SK-N-SH treated with all-trans-retinoic acid at 6 μM for 48 hours (cell line): Measurements from ENCODE around the gene TMEM53.

Experiments
- BACH2 ChIP-seq: fragments of 250-450 bp; sonication (Bioruptor Pico); IDR thresholded peaks from 2 replicates; pipeline ENCODE4 v1.9.0; 2021; ENCODE audit warnings: mild to moderate bottlenecking, borderline replicate concordance
- GLIS3 ChIP-seq: fragments of 250-450 bp; sonication (Bioruptor Pico); IDR thresholded peaks from 2 replicates; pipeline ENCODE4 v1.5.0; 2020; ENCODE audit warnings: mild to moderate bottlenecking, moderate library complexity
- OSR1 ChIP-seq: fragments of 250-450 bp; sonication (Bioruptor Pico); IDR thresholded peaks from 2 replicates; pipeline ENCODE4 v1.8.0; 2022; ENCODE audit warnings: moderate library complexity, mild to moderate bottlenecking, inconsistent platforms
- RARB ChIP-seq: fragments of 250-450 bp; sonication (Bioruptor Pico); IDR thresholded peaks from 2 replicates; pipeline ENCODE4 v1.8.0; 2021; ENCODE audit warnings: mild to moderate bottlenecking, moderate library complexity
- TCF4 ChIP-seq: fragments of 250-450 bp; sonication (Bioruptor Pico); IDR thresholded peaks from 2 replicates; pipeline ENCODE4 v1.8.0; 2021; ENCODE audit warnings: mild to moderate bottlenecking, moderate library complexity, borderline replicate concordance
- TOX ChIP-seq: fragments of 250-450 bp; sonication (Bioruptor Pico); IDR thresholded peaks from 2 replicates; pipeline ENCODE4 v1.8.0; 2021; ENCODE audit warnings: mild to moderate bottlenecking, moderate library complexity, borderline replicate concordance
- ZFP30 ChIP-seq: fragments of 450-650 bp; formaldehyde crosslinking; IDR thresholded peaks from 2 replicates; pipeline ENCODE4 v1.5.0; 2022; ENCODE audit warnings: mild to moderate bottlenecking, moderate library complexity
- TF ChIP-seq, protein P1 (sequence below): fragments of 250-450 bp; sonication (Bioruptor Pico); IDR thresholded peaks from 2 replicates; pipeline ENCODE4 v1.5.0; 2020; ENCODE audit warnings: mild to moderate bottlenecking, moderate library complexity
- TF ChIP-seq, protein P2 (sequence below): fragments of 250-450 bp; sonication (Bioruptor Pico); IDR thresholded peaks from 2 replicates; pipeline ENCODE4 v1.8.0; 2020; ENCODE audit warnings: mild to moderate bottlenecking, moderate library complexity, borderline replicate concordance
- TF ChIP-seq, protein P3 (sequence below): fragments of 250-450 bp; sonication (Bioruptor Pico); IDR thresholded peaks from 2 replicates; pipeline ENCODE4 v1.5.1; 2021; ENCODE audit warnings: mild to moderate bottlenecking, moderate library complexity
- TF ChIP-seq, protein P4 (sequence below): fragments of 250-450 bp; sonication (Bioruptor Pico); IDR thresholded peaks from 2 replicates; pipeline ENCODE4 v1.5.1; 2020; ENCODE audit warnings: low read depth, mild to moderate bottlenecking, moderate library complexity

DNA sequence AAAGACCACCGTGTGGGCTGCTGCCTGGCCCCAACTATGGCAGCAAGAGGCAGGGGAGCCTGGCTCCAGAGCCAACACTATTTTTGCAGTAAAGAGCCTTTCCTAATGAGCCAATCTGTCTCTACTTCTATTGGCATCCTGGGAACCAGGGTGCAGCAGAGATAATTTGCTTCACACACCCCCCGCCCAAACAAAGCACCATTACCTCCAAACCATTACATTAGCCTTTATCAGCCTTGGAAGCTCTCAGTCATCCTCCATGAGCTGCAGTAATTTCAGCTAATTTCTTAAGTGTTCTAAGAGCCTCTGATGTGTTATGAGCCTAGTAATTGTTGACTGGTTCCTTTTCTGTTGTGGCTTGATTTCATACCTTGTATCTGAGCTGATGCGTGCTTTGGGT is 21.8 kb upstream of the TMEM53 start:
- TF ChIP-seq RARB (no peak), GLIS3 (no peak), TCF4 (CRISPR knock-in tag) (no peak), OSR1 (CRISPR knock-in tag) (no peak), ZFP30 (CRISPR knock-in tag) (no peak), BACH2 (no peak), TOX (no peak)
- TF ChIP-seq, protein P1, sequence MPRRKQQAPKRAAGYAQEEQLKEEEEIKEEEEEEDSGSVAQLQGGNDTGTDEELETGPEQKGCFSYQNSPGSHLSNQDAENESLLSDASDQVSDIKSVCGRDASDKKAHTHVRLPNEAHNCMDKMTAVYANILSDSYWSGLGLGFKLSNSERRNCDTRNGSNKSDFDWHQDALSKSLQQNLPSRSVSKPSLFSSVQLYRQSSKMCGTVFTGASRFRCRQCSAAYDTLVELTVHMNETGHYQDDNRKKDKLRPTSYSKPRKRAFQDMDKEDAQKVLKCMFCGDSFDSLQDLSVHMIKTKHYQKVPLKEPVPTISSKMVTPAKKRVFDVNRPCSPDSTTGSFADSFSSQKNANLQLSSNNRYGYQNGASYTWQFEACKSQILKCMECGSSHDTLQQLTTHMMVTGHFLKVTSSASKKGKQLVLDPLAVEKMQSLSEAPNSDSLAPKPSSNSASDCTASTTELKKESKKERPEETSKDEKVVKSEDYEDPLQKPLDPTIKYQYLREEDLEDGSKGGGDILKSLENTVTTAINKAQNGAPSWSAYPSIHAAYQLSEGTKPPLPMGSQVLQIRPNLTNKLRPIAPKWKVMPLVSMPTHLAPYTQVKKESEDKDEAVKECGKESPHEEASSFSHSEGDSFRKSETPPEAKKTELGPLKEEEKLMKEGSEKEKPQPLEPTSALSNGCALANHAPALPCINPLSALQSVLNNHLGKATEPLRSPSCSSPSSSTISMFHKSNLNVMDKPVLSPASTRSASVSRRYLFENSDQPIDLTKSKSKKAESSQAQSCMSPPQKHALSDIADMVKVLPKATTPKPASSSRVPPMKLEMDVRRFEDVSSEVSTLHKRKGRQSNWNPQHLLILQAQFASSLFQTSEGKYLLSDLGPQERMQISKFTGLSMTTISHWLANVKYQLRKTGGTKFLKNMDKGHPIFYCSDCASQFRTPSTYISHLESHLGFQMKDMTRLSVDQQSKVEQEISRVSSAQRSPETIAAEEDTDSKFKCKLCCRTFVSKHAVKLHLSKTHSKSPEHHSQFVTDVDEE, result no peak
- TF ChIP-seq, protein P2, sequence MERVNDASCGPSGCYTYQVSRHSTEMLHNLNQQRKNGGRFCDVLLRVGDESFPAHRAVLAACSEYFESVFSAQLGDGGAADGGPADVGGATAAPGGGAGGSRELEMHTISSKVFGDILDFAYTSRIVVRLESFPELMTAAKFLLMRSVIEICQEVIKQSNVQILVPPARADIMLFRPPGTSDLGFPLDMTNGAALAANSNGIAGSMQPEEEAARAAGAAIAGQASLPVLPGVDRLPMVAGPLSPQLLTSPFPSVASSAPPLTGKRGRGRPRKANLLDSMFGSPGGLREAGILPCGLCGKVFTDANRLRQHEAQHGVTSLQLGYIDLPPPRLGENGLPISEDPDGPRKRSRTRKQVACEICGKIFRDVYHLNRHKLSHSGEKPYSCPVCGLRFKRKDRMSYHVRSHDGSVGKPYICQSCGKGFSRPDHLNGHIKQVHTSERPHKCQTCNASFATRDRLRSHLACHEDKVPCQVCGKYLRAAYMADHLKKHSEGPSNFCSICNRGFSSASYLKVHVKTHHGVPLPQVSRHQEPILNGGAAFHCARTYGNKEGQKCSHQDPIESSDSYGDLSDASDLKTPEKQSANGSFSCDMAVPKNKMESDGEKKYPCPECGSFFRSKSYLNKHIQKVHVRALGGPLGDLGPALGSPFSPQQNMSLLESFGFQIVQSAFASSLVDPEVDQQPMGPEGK (CRISPR knock-in tag), result no peak
- TF ChIP-seq, protein P3, sequence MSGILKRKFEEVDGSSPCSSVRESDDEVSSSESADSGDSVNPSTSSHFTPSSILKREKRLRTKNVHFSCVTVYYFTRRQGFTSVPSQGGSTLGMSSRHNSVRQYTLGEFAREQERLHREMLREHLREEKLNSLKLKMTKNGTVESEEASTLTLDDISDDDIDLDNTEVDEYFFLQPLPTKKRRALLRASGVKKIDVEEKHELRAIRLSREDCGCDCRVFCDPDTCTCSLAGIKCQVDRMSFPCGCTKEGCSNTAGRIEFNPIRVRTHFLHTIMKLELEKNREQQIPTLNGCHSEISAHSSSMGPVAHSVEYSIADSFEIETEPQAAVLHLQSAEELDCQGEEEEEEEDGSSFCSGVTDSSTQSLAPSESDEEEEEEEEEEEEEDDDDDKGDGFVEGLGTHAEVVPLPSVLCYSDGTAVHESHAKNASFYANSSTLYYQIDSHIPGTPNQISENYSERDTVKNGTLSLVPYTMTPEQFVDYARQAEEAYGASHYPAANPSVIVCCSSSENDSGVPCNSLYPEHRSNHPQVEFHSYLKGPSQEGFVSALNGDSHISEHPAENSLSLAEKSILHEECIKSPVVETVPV (CRISPR knock-in tag), result no peak
- TF ChIP-seq, protein P4, sequence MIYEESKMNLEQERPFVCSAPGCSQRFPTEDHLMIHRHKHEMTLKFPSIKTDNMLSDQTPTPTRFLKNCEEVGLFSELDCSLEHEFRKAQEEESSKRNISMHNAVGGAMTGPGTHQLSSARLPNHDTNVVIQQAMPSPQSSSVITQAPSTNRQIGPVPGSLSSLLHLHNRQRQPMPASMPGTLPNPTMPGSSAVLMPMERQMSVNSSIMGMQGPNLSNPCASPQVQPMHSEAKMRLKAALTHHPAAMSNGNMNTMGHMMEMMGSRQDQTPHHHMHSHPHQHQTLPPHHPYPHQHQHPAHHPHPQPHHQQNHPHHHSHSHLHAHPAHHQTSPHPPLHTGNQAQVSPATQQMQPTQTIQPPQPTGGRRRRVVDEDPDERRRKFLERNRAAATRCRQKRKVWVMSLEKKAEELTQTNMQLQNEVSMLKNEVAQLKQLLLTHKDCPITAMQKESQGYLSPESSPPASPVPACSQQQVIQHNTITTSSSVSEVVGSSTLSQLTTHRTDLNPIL, result no peak
